ENCODE results near the gene UBE3C.

Gene UBE3C

GRCh38 chr7:157122800-157123495 is 15.8 kb upstream of the UBE3C start:
- Histone ChIP-seq H4K91ac (ENCODE audit: low read depth, low read length, poor library complexity) (no peak overlapping the region), H3K4me2 (ENCODE audit: insufficient read depth, low read length, poor library complexity, severe bottlenecking) (no peak overlapping the region), H2BK5ac (ENCODE audit: low read length) (peak overlapping the region; percentile 1), H3K4me1 (ENCODE audit: control insufficient read depth in 2 of 2, insufficient read depth in 1 of 2, low read depth in 1 of 2, low read length in 2 of 2) (peaks cover 7 to 8% of the 10 kb centered on the region in 2 donors), H3K36me3 (replicated peaks in 1 of 2; ENCODE audit: control insufficient read depth in 2 of 2, insufficient read depth in 2 of 2, low read length in 2 of 2) (no peaks in the 10 kb centered on the region), H3K9ac (ENCODE audit: low read depth, low read length, poor library complexity) (no peak overlapping the region), H2AK5ac (ENCODE audit: low read depth, low read length) (peak overlapping the region; percentile 37), H3K79me1 (ENCODE audit: low read depth, low read length) (peaks cover 2% of the 10 kb centered on the region), H2AFZ (ENCODE audit: low read length) (peak overlapping the region; percentile 34), H3K27ac (replicated peaks; ENCODE audit: low read length) (no peak overlapping the region), H3K23ac (ENCODE audit: low read depth, low read length, poor library complexity) (no peak overlapping the region), H3K4me3 (ENCODE audit: low read length in 2 of 2) (no peak overlapping the region), H2BK15ac (ENCODE audit: low read length) (no peak overlapping the region), H3K9me3 (replicated peaks in 1 of 2; ENCODE audit: control insufficient read depth in 2 of 2, insufficient read depth in 1 of 2, low read depth in 1 of 2, low read length in 2 of 2) (peaks cover 1 to 2% of the 10 kb centered on the region in 2 donors), H2BK120ac (ENCODE audit: low read depth, low read length) (no peak overlapping the region), H4K8ac (ENCODE audit: low read depth, low read length) (no peak overlapping the region), H3K18ac (ENCODE audit: low read length) (peak overlapping the region; percentile 58), H2BK12ac (ENCODE audit: low read length) (no peak overlapping the region), H3K14ac (ENCODE audit: low read length) (no peak overlapping the region), H3K4ac (ENCODE audit: low read length) (no peak overlapping the region), H3K27me3 (ENCODE audit: control insufficient read depth in 3 of 3, insufficient read depth in 3 of 3, low read depth in 1 of 3, low read length in 3 of 3) (peaks cover 0 to 10% (median 0%) of the 10 kb centered on the region in 3 experiments)
- peak; percentile 11 for DNase-seq (ENCODE audit: low spot score)
- WGBS, 2 donors (ENCODE audit: extremely low coverage in 2 of 2, insufficient read length in 2 of 2, insufficient replicate concordance in 1 of 2): no CpG with 5 or more reads among the region's 12 CpGs

GRCh38 chr7:157124690-157125089 is 14.0 kb upstream of the UBE3C start:
- Histone ChIP-seq H3K9me3 (replicated peaks in 1 of 2; ENCODE audit: control insufficient read depth in 2 of 2, insufficient read depth in 1 of 2, low read depth in 1 of 2, low read length in 2 of 2) (no peaks in the 10 kb centered on the region), H3K79me1 (ENCODE audit: low read depth, low read length) (peaks cover 2% of the 10 kb centered on the region), H3K4me2 (ENCODE audit: insufficient read depth, low read length, poor library complexity, severe bottlenecking) (no peak overlapping the region), H3K9ac (ENCODE audit: low read depth, low read length, poor library complexity) (no peak overlapping the region), H3K27me3 (ENCODE audit: control insufficient read depth in 3 of 3, insufficient read depth in 3 of 3, low read depth in 1 of 3, low read length in 3 of 3) (peaks cover 0 to 10% (median 0%) of the 10 kb centered on the region in 3 experiments), H2AFZ (ENCODE audit: low read length) (peak overlapping the region; percentile 59), H3K4ac (ENCODE audit: low read length) (no peak overlapping the region), H3K14ac (ENCODE audit: low read length) (no peak overlapping the region), H3K23ac (ENCODE audit: low read depth, low read length, poor library complexity) (no peak overlapping the region), H2BK5ac (ENCODE audit: low read length) (no peak overlapping the region), H2AK5ac (ENCODE audit: low read depth, low read length) (no peak overlapping the region), H3K4me3 (ENCODE audit: low read length in 2 of 2) (no peak overlapping the region), H3K4me1 (ENCODE audit: control insufficient read depth in 2 of 2, insufficient read depth in 1 of 2, low read depth in 1 of 2, low read length in 2 of 2) (peaks cover 7 to 8% of the 10 kb centered on the region in 2 donors), H2BK15ac (ENCODE audit: low read length) (peak overlapping the region; percentile 81), H2BK120ac (ENCODE audit: low read depth, low read length) (no peak overlapping the region), H3K18ac (ENCODE audit: low read length) (no peak overlapping the region), H3K27ac (replicated peaks; ENCODE audit: low read length) (no peak overlapping the region), H4K91ac (ENCODE audit: low read depth, low read length, poor library complexity) (no peak overlapping the region), H2BK12ac (ENCODE audit: low read length) (no peak overlapping the region), H4K8ac (ENCODE audit: low read depth, low read length) (no peak overlapping the region), H3K36me3 (replicated peaks in 1 of 2; ENCODE audit: control insufficient read depth in 2 of 2, insufficient read depth in 2 of 2, low read length in 2 of 2) (no peaks in the 10 kb centered on the region)
- DNase-seq (ENCODE audit: low spot score): no peak
- WGBS, 2 donors (ENCODE audit: extremely low coverage in 2 of 2, insufficient read length in 2 of 2, insufficient replicate concordance in 1 of 2): no CpG with 5 or more reads among the region's 15 CpGs

GRCh38 chr7:157125376-157126223 is 13.1 kb upstream of the UBE3C start:
- Histone ChIP-seq H3K79me1 (ENCODE audit: low read depth, low read length) (peaks cover 2% of the 10 kb centered on the region), H3K4me2 (ENCODE audit: insufficient read depth, low read length, poor library complexity, severe bottlenecking) (no peak overlapping the region), H2AFZ (ENCODE audit: low read length) (peak overlapping the region; percentile 59), H3K4me3 (ENCODE audit: low read length in 2 of 2) (no peak overlapping the region), H3K36me3 (replicated peaks in 1 of 2; ENCODE audit: control insufficient read depth in 2 of 2, insufficient read depth in 2 of 2, low read length in 2 of 2) (no peaks in the 10 kb centered on the region), H3K18ac (ENCODE audit: low read length) (peak overlapping the region; percentile 65), H2BK12ac (ENCODE audit: low read length) (no peak overlapping the region), H3K14ac (ENCODE audit: low read length) (peak overlapping the region; percentile 89), H3K9ac (ENCODE audit: low read depth, low read length, poor library complexity) (no peak overlapping the region), H3K23ac (ENCODE audit: low read depth, low read length, poor library complexity) (peak overlapping the region; percentile 55), H4K8ac (ENCODE audit: low read depth, low read length) (no peak overlapping the region), H2AK5ac (ENCODE audit: low read depth, low read length) (peak overlapping the region; percentile 90), H3K27me3 (ENCODE audit: control insufficient read depth in 3 of 3, insufficient read depth in 3 of 3, low read depth in 1 of 3, low read length in 3 of 3) (peaks cover 0 to 10% (median 0%) of the 10 kb centered on the region in 3 experiments), H3K27ac (replicated peaks; ENCODE audit: low read length) (no peak overlapping the region), H3K4ac (ENCODE audit: low read length) (no peak overlapping the region), H3K9me3 (replicated peaks in 1 of 2; ENCODE audit: control insufficient read depth in 2 of 2, insufficient read depth in 1 of 2, low read depth in 1 of 2, low read length in 2 of 2) (no peaks in the 10 kb centered on the region), H2BK15ac (ENCODE audit: low read length) (peak overlapping the region; percentile 81), H4K91ac (ENCODE audit: low read depth, low read length, poor library complexity) (no peak overlapping the region), H2BK120ac (ENCODE audit: low read depth, low read length) (no peak overlapping the region), H2BK5ac (ENCODE audit: low read length) (peak overlapping the region; percentile 71), H3K4me1 (ENCODE audit: control insufficient read depth in 2 of 2, insufficient read depth in 1 of 2, low read depth in 1 of 2, low read length in 2 of 2) (peaks cover 7 to 8% of the 10 kb centered on the region in 2 donors)
- no CpG with 5 or more reads among the region's 26 CpGs for WGBS, 2 donors (ENCODE audit: extremely low coverage in 2 of 2, insufficient read length in 2 of 2, insufficient replicate concordance in 1 of 2)
- no peak for DNase-seq (ENCODE audit: low spot score)

- Histone ChIP-seq H3K4ac (ENCODE audit: low read length) (no peak overlapping the region), H3K23ac (ENCODE audit: low read depth, low read length, poor library complexity) (no peak overlapping the region)
- WGBS, 2 donors (ENCODE audit: extremely low coverage in 2 of 2, insufficient read length in 2 of 2, insufficient replicate concordance in 1 of 2): no CpG with 5 or more reads among the region's 11 CpGs
Observed at GRCh38 chr7:157126921-157127320, 11.8 kb upstream of the UBE3C start.

More at GRCh38 chr7:157126921-157127320, 11.8 kb upstream of the UBE3C start:
- Histone ChIP-seq H4K8ac (ENCODE audit: low read depth, low read length) (no peak overlapping the region), H2BK12ac (ENCODE audit: low read length) (no peak overlapping the region), H3K9ac (ENCODE audit: low read depth, low read length, poor library complexity) (no peak overlapping the region), H3K14ac (ENCODE audit: low read length) (no peak overlapping the region), H2BK15ac (ENCODE audit: low read length) (no peak overlapping the region), H2BK5ac (ENCODE audit: low read length) (no peak overlapping the region), H4K91ac (ENCODE audit: low read depth, low read length, poor library complexity) (no peak overlapping the region), H3K18ac (ENCODE audit: low read length) (no peak overlapping the region), H3K79me1 (ENCODE audit: low read depth, low read length) (peaks cover 2% of the 10 kb centered on the region), H2BK120ac (ENCODE audit: low read depth, low read length) (no peak overlapping the region), H3K27ac (replicated peaks; ENCODE audit: low read length) (no peak overlapping the region), H2AFZ (ENCODE audit: low read length) (no peak overlapping the region), H3K4me1 (ENCODE audit: control insufficient read depth in 2 of 2, insufficient read depth in 1 of 2, low read depth in 1 of 2, low read length in 2 of 2) (peaks cover 7 to 8% of the 10 kb centered on the region in 2 donors), H3K9me3 (replicated peaks in 1 of 2; ENCODE audit: control insufficient read depth in 2 of 2, insufficient read depth in 1 of 2, low read depth in 1 of 2, low read length in 2 of 2) (no peaks in the 10 kb centered on the region), H3K4me2 (ENCODE audit: insufficient read depth, low read length, poor library complexity, severe bottlenecking) (no peak overlapping the region), H3K36me3 (replicated peaks in 1 of 2; ENCODE audit: control insufficient read depth in 2 of 2, insufficient read depth in 2 of 2, low read length in 2 of 2) (no peaks in the 10 kb centered on the region), H2AK5ac (ENCODE audit: low read depth, low read length) (no peak overlapping the region), H3K4me3 (ENCODE audit: low read length in 2 of 2) (no peak overlapping the region), H3K27me3 (ENCODE audit: control insufficient read depth in 3 of 3, insufficient read depth in 3 of 3, low read depth in 1 of 3, low read length in 3 of 3) (peaks cover 0 to 8% (median 0%) of the 10 kb centered on the region in 3 experiments)
- DNase-seq (ENCODE audit: low spot score): no peak
